ENCODE measurements around the gene ATP4B. TPM values are rescaled to one million over a fixed set of nuclear protein-coding genes. Genes with fewer than 3 reads are reported as not detected.

The ATP4B gene
- total and polyA plus RNA-seq, 7 experiments from 2014 or later = not detected

DNA sequence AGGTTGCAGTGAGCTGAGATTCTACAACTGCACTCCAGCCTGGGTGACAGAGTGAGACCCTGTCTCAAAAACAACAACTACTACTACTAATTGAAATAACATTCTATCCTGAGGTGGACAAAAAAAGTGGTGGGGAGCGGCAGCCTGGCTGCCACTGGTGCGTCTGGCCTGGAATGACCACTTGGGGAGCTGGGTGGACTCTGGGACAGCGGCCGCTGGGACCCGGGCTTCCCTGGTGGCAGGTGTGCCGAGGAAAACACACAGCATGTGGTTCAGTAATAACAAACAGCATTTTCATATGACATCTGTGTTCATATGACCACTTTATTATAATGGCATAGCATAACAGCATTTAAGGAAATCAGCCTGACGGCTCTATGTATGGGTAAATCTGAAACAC, 39.5 kb downstream of the ATP4B start:
- no peaks in the 10 kb centered on the region for H3K4me1 ChIP-seq (ENCODE audit: control insufficient read depth in 2 of 2, insufficient read depth in 2 of 2, low read length in 2 of 2)
- intact Hi-C loops (cut with micrococcal nuclease) = no loop called here
- H3K27me3 ChIP-seq (ENCODE audit: control insufficient read depth in 2 of 2, insufficient read depth in 2 of 2, low read length in 2 of 2) = no peaks in the 10 kb centered on the region
- peaks cover 0 to 15% (median 4%) of the 10 kb centered on the region in 7 donors for H3K4me1 Mint-ChIP-seq
- CTCF ChIA-PET = no interaction called here
- peak overlapping the region in 5 of 9 donors; percentile 4 to 67 (median 34) for H3K27ac Mint-ChIP-seq
- no peak overlapping the region for H3K27ac ChIP-seq (ENCODE audit: low read depth, low read length)
- no peak overlapping the region for H3K4me3 Mint-ChIP-seq
- POLR2A ChIA-PET = no interaction called here
- peaks cover 0 to 7% (median 0%) of the 10 kb centered on the region in 5 donors for H3K36me3 Mint-ChIP-seq
- ATAC-seq (no peak), DNase-seq (no peak)
- H3K27me3 Mint-ChIP-seq = no peaks in the 10 kb centered on the region
- no peaks in the 10 kb centered on the region for H3K9me3 Mint-ChIP-seq
- no peak overlapping the region for H3K4me3 ChIP-seq (ENCODE audit: low read length)
- peaks cover 0 to 16% (median 0%) of the 10 kb centered on the region in 3 experiments for H3K36me3 ChIP-seq (ENCODE audit: control insufficient read depth in 2 of 3, insufficient read depth in 3 of 3, low read length in 3 of 3)
- no peaks in the 10 kb centered on the region for H3K9me3 ChIP-seq (ENCODE audit: control insufficient read depth in 2 of 3, low read length in 3 of 3)

DNA sequence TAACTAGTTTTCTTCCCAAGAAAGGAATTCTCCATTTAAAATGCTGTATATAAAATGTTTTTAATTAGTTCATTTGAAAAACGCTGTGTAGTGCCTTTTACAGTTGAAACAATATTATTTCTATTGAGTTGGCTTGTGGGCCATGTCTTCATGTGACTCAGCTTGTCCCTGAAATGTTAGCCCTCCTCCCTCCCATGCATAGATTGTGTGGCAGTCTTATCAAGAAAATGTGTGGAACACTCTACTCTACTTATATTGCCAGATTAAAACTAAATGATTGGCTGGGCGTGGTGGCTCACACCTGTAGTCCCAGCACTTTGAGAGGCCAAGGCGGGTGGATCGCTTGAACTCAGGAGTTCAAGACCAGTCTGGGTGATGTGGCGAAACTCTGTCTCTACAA, 40.0 kb downstream of the ATP4B start:
- no peak for DNase-seq
- intact Hi-C loops (cut with micrococcal nuclease) = no loop called here
- Histone ChIP-seq H3K9me3 (ENCODE audit: control insufficient read depth in 2 of 3, low read length in 3 of 3) (no peaks in the 10 kb centered on the region), H3K27me3 (ENCODE audit: control insufficient read depth in 2 of 2, insufficient read depth in 2 of 2, low read length in 2 of 2) (no peaks in the 10 kb centered on the region), H3K4me3 (ENCODE audit: low read length) (no peak overlapping the region), H3K4me1 (ENCODE audit: control insufficient read depth in 2 of 2, insufficient read depth in 2 of 2, low read length in 2 of 2) (no peaks in the 10 kb centered on the region), H3K27ac (ENCODE audit: low read depth, low read length) (no peak overlapping the region), H3K36me3 (ENCODE audit: control insufficient read depth in 2 of 3, insufficient read depth in 3 of 3, low read length in 3 of 3) (peaks cover 0 to 11% (median 0%) of the 10 kb centered on the region in 3 experiments)
- peaks cover 0 to 7% (median 0%) of the 10 kb centered on the region in 5 donors for H3K36me3 Mint-ChIP-seq
- POLR2A ChIA-PET = no interaction called here
- no peak for ATAC-seq
- no peaks in the 10 kb centered on the region for H3K27me3 Mint-ChIP-seq
- no peaks in the 10 kb centered on the region for H3K9me3 Mint-ChIP-seq
- H3K4me1 Mint-ChIP-seq = peaks cover 0 to 15% (median 4%) of the 10 kb centered on the region in 7 donors
- CTCF ChIA-PET = no interaction called here
- no peak overlapping the region for H3K4me3 Mint-ChIP-seq
- peak overlapping the region in 2 of 9 donors; percentile 32 to 34 for H3K27ac Mint-ChIP-seq

DNA sequence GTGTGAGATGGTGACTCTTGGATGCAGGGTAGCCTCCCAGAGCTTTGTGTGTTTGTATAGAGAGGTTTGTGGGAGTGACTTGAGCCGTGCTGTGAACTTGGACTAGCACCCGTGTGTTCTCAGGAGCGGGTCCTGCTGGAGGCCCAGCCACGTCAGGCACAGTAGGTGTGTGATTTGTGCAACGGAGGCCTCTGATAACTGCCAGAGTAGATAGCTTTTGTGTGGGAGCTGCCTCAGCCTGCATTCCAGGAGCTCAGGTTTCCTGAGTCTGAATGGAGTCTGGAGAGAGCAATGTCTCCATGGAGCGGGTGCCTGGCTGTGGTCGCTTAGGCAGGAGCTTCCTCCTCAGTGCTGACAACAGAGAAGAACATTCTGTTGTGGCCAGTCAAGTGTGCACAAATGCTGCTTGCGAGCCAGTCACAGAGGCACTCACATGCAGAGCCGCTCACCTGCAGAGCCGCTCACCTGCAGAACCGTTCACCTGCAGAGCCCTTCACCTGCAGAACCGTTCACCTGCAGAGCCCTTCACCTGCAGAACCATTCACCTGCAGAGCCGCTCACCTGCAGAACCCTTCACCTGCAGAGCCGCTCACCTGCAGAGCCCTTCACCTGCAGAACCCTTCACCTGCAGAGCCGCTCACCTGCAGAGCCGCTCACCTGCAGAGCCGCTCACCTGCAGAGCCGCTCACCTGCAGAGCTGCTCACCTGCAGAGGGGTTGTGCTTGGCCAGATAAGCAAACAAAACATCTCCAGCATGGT, 40.8 kb downstream of the ATP4B start:
- intact Hi-C loops (cut with micrococcal nuclease) = no loop called here
- H3K27ac ChIP-seq (ENCODE audit: low read depth, low read length) = no peak overlapping the region
- no peak overlapping the region for H3K4me3 ChIP-seq (ENCODE audit: low read length)
- peaks cover 0 to 5% (median 0%) of the 10 kb centered on the region in 3 experiments for H3K36me3 ChIP-seq (ENCODE audit: control insufficient read depth in 2 of 3, insufficient read depth in 3 of 3, low read length in 3 of 3)
- ATAC-seq (peak; percentile 29), DNase-seq (no peak)
- H3K27me3 ChIP-seq (ENCODE audit: control insufficient read depth in 2 of 2, insufficient read depth in 2 of 2, low read length in 2 of 2) = no peaks in the 10 kb centered on the region
- POLR2A ChIA-PET = interaction anchor here (0.6 kb wide), 1 partner anchor 13 kb away, joined by 3 read pairs; no protein-coding TSS in a partner anchor
- H3K4me1 ChIP-seq (ENCODE audit: control insufficient read depth in 2 of 2, insufficient read depth in 2 of 2, low read length in 2 of 2) = no peaks in the 10 kb centered on the region
- peak overlapping the region in 1 of 9 donors; percentile 34 for H3K27ac Mint-ChIP-seq
- no peak overlapping the region for H3K4me3 Mint-ChIP-seq
- H3K4me1 Mint-ChIP-seq = peaks cover 0 to 13% (median 5%) of the 10 kb centered on the region in 7 donors
- no peaks in the 10 kb centered on the region for H3K27me3 Mint-ChIP-seq
- no peaks in the 10 kb centered on the region for H3K9me3 Mint-ChIP-seq
- CTCF ChIA-PET = no interaction called here
- H3K9me3 ChIP-seq (ENCODE audit: control insufficient read depth in 2 of 3, low read length in 3 of 3) = no peaks in the 10 kb centered on the region
- peaks cover 0 to 4% (median 2%) of the 10 kb centered on the region in 5 donors for H3K36me3 Mint-ChIP-seq

DNA sequence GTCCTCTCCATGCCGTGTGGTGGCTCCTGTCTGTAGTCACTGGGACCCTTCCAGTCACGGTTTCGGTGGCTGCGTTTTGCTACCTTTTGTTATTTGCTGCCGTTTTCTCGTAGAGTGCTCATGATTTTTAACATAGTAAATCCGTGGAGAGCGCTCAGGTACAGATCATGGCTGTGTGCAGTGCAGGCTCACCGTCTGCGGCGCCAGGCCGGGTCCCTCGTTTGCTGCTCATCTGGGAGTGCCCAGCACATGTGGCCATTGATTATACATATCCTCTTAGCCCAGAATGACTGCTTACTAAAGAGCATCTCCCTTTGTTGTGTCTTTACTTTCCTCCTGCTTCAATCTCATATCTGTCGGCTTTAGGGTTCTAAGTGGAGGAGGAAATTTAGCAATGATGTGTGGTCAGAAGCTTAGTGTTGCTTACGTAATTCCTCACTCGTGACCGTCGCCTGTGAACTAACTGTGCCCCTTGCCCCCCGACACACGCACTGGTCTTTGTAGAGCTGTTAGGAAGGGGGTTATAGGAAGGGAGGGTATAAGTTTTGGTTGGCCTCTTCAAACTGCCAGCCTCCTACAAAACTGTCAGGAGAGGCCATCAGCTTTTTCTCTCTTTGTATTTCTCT, 41.6 kb downstream of the ATP4B start:
- ChIA-PET CTCF (no interaction called here), POLR2A (interaction anchor here (0.6 kb wide), 1 partner anchor 13 kb away, joined by 3 read pairs; no protein-coding TSS in a partner anchor)
- Histone ChIP-seq H3K4me3 (ENCODE audit: low read length) (no peak overlapping the region), H3K27ac (ENCODE audit: low read depth, low read length) (no peak overlapping the region), H3K27me3 (ENCODE audit: control insufficient read depth in 2 of 2, insufficient read depth in 2 of 2, low read length in 2 of 2) (no peaks in the 10 kb centered on the region), H3K9me3 (ENCODE audit: control insufficient read depth in 2 of 3, low read length in 3 of 3) (no peaks in the 10 kb centered on the region), H3K36me3 (ENCODE audit: control insufficient read depth in 2 of 3, insufficient read depth in 3 of 3, low read length in 3 of 3) (peaks cover 0 to 5% (median 0%) of the 10 kb centered on the region in 3 experiments), H3K4me1 (ENCODE audit: control insufficient read depth in 2 of 2, insufficient read depth in 2 of 2, low read length in 2 of 2) (no peaks in the 10 kb centered on the region)
- DNase-seq (no peak), ATAC-seq (peak; percentile 63)
- Mint-ChIP-seq H3K27me3 (no peaks in the 10 kb centered on the region), H3K27ac (peak overlapping the region in 2 of 9 donors; percentile 34 to 42), H3K36me3 (peaks cover under 1 to 11% (median 2%) of the 10 kb centered on the region in 5 donors), H3K4me3 (no peak overlapping the region), H3K9me3 (no peaks in the 10 kb centered on the region), H3K4me1 (peaks cover 0 to 13% (median 6%) of the 10 kb centered on the region in 7 donors)
- intact Hi-C loops (cut with micrococcal nuclease) = no loop called here

DNA sequence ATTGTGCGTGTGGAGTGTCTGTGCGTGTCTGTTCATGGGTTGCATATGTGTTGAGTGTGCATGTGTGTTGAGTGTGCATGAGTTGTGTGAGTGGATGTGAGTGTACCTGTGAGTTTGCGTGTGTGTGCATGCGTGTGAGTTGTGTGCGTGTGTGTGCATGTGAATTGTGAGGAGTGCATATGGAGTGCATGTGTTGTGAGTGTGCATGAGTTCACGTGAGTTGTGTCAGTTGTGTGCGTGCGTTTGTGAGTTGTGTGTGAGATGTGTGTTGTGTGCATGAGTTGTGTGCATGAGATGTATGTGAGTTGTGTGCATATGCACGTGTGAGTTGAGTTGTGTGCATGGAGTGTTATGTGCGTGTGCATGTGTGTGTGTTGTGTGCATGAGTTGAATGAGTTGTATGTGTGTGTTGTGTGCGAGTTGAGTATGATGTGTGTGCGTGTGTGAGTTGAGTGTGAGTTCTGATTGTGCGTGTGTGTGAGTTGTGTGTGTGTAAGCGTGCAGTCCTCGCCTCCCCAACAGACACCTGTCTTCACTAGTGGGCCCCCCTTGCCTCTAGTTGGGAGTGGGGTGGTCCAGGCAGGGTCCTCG, 44.1 kb downstream of the ATP4B start:
- DNase-seq (no peak), ATAC-seq (no peak)
- ChIA-PET CTCF (no interaction called here), POLR2A (no interaction called here)
- no peak overlapping the region for H3K27ac ChIP-seq (ENCODE audit: low read depth, low read length)
- H3K27me3 ChIP-seq (ENCODE audit: control insufficient read depth in 2 of 2, insufficient read depth in 2 of 2, low read length in 2 of 2) = no peaks in the 10 kb centered on the region
- no peak overlapping the region for H3K27ac Mint-ChIP-seq
- H3K4me3 ChIP-seq (ENCODE audit: low read length) = no peak overlapping the region
- H3K9me3 ChIP-seq (ENCODE audit: control insufficient read depth in 2 of 3, low read length in 3 of 3) = no peaks in the 10 kb centered on the region
- H3K4me1 Mint-ChIP-seq = peaks cover 0 to 22% (median 11%) of the 10 kb centered on the region in 7 donors
- no peaks in the 10 kb centered on the region for H3K9me3 Mint-ChIP-seq
- H3K4me1 ChIP-seq (ENCODE audit: control insufficient read depth in 2 of 2, insufficient read depth in 2 of 2, low read length in 2 of 2) = no peaks in the 10 kb centered on the region
- H3K36me3 Mint-ChIP-seq = peaks cover 2 to 22% (median 7%) of the 10 kb centered on the region in 5 donors
- H3K36me3 ChIP-seq (ENCODE audit: control insufficient read depth in 2 of 3, insufficient read depth in 3 of 3, low read length in 3 of 3) = peaks cover 0 to 8% (median 0%) of the 10 kb centered on the region in 3 experiments
- H3K27me3 Mint-ChIP-seq = no peaks in the 10 kb centered on the region
- no peak overlapping the region for H3K4me3 Mint-ChIP-seq
- intact Hi-C loops (cut with micrococcal nuclease) = no loop called here

DNA sequence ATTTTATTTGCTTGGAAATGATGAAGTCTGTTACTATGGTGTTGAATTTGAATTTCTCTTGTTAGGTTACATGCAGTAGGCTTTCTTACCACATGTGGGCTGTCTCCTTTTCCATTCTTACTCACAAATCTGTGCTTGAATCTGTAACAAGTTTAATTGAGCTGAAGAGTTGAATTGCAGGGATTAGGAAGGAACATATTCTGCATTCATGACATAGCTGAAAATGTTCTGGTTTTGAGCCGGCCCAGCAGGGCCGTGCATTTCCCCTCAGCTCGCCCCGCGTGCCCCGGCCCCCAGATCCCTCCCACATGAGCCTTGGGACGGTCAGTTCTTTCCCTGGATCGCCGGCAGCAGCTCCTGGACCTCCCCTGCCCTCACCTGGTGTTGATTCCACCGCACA, 45.4 kb downstream of the ATP4B start:
- DNase-seq = no peak
- intact Hi-C loops (cut with micrococcal nuclease) = no loop called here
- Histone ChIP-seq H3K9me3 (ENCODE audit: control insufficient read depth in 2 of 3, low read length in 3 of 3) (no peaks in the 10 kb centered on the region), H3K4me1 (ENCODE audit: control insufficient read depth in 2 of 2, insufficient read depth in 2 of 2, low read length in 2 of 2) (no peaks in the 10 kb centered on the region), H3K27me3 (ENCODE audit: control insufficient read depth in 2 of 2, insufficient read depth in 2 of 2, low read length in 2 of 2) (no peaks in the 10 kb centered on the region), H3K27ac (ENCODE audit: low read depth, low read length) (no peak overlapping the region), H3K36me3 (ENCODE audit: control insufficient read depth in 2 of 3, insufficient read depth in 3 of 3, low read length in 3 of 3) (peaks cover 0 to 12% (median 0%) of the 10 kb centered on the region in 3 experiments), H3K4me3 (ENCODE audit: low read length) (no peak overlapping the region)
- H3K4me3 Mint-ChIP-seq = no peak overlapping the region
- ATAC-seq = no peak
- H3K36me3 Mint-ChIP-seq = peaks cover 4 to 25% (median 7%) of the 10 kb centered on the region in 5 donors
- H3K9me3 Mint-ChIP-seq = no peaks in the 10 kb centered on the region
- no peak overlapping the region for H3K27ac Mint-ChIP-seq
- peaks cover 4 to 16% (median 10%) of the 10 kb centered on the region in 7 donors for H3K4me1 Mint-ChIP-seq
- ChIA-PET POLR2A (no interaction called here), CTCF (no interaction called here)
- no peaks in the 10 kb centered on the region for H3K27me3 Mint-ChIP-seq
